HG03354 (cell line): ENCODE results near the gene RPUSD3.
A peak's percentile ranks its signal among the peaks of the same experiment; 100 is the strongest.

Experiments used
- ATAC-seq: cut with Tn5 transposase; IDR thresholded peaks from one replicate; pipeline ENCODE4 v1.9.1; 2021; ENCODE audit warnings: mild to moderate bottlenecking; ENCODE audit not compliant: unreplicated experiment, poor library complexity, severe bottlenecking

RPUSD3 gene

GRCh38 chr3:9837701-9838582, 5.9 kb downstream of the RPUSD3 start:
- ATAC-seq = no peak

GRCh38 chr3:9834520-9835380, 9.1 kb downstream of the RPUSD3 start:
- ATAC-seq = no peak

GRCh38 chr3:9833078-9833477, 10.7 kb downstream of the RPUSD3 start:
- no peak for ATAC-seq

GRCh38 chr3:9831253-9831652, 12.6 kb downstream of the RPUSD3 start:
- ATAC-seq = no peak

GRCh38 chr3:9828801-9829755, 14.7 kb downstream of the RPUSD3 start:
- no peak for ATAC-seq

GRCh38 chr3:9826815-9827573, 16.8 kb downstream of the RPUSD3 start:
- ATAC-seq = no peak

- no peak for ATAC-seq
Observed at GRCh38 chr3:9825451-9826040, 18.3 kb downstream of the RPUSD3 start.

GRCh38 chr3:9820946-9821345, 22.9 kb downstream of the RPUSD3 start:
- ATAC-seq = no peak

- no peak for ATAC-seq
Observed at GRCh38 chr3:9820543-9820942, 23.3 kb downstream of the RPUSD3 start.

- ATAC-seq = no peak
Observed at GRCh38 chr3:9818666-9819335, 25.0 kb downstream of the RPUSD3 start.

GRCh38 chr3:9817436-9817835, 26.4 kb downstream of the RPUSD3 start:
- no peak for ATAC-seq

GRCh38 chr3:9815986-9816385, 27.8 kb downstream of the RPUSD3 start:
- ATAC-seq = no peak

GRCh38 chr3:9812870-9813483, 30.8 kb downstream of the RPUSD3 start:
- no peak for ATAC-seq

GRCh38 chr3:9810846-9811245, 33.0 kb downstream of the RPUSD3 start:
- no peak for ATAC-seq

- no peak for ATAC-seq
Observed at GRCh38 chr3:9810433-9810770, 33.4 kb downstream of the RPUSD3 start.

GRCh38 chr3:9809615-9810432, 34.0 kb downstream of the RPUSD3 start, which contains the start of gene TTLL3:
TSS of gene TTLL3 (plus strand) at chr3:9810262. CDS start at chr3:9810662, 400 bp downstream.
- peak; percentile 48 for ATAC-seq

- no peak for ATAC-seq
Observed at GRCh38 chr3:9809239-9809614, 34.6 kb downstream of the RPUSD3 start.
